Measurements from ENCODE around the gene SPANXC. TPM values are rescaled to one million over a fixed set of nuclear protein-coding genes. Genes with fewer than 3 reads are reported as not detected.

The SPANXC gene
- total and polyA plus RNA-seq, 2 of the 8 experiments (the other 6 are each of a cell fraction or from before 2014, with no cell fraction given), result not detected

DNA sequence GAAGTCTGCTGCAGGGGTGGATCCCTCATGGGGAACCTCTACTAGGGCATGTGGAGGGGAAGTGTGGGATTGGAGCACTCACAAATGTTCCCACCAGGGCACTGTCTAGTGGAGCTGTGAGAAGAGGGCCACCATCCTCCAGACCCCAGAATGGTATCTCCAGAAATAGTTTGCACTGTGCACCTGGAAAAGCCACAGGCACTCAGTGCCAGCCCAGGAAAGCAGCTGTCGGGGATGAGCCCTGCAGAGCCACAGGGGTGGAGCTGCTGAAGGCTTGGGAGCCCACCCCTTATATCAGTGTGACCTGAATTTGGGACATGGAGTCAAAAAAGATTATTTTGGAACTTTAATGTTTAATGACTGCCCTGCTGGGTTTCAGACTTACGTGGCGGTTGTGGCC is 40.4 kb downstream of the SPANXC start:
- no peaks in the 10 kb centered on the region for H3K27me3 ChIP-seq (replicated peaks in 1 of 4; ENCODE audit: control insufficient read depth in 3 of 4, extremely low read depth in 1 of 4, insufficient read depth in 3 of 4, low read length in 3 of 4)
- no peak overlapping the region for H3K9ac ChIP-seq (replicated peaks in 1 of 4; ENCODE audit: extremely low read depth in 1 of 4, low read depth in 3 of 4, low read length in 3 of 4)
- no peak overlapping the region for H3K4ac ChIP-seq (replicated peaks; ENCODE audit: insufficient read length, low read depth, low read length)
- no peaks in the 10 kb centered on the region for H3K9me3 ChIP-seq (ENCODE audit: insufficient read depth in 2 of 2, low read depth in 1 of 2, low read length in 1 of 2)
- H2BK20ac ChIP-seq (ENCODE audit: low read length), result no peak overlapping the region
- ChIA-PET CTCF (ENCODE audit: partially characterized antibody) (interaction anchor here (1.0 kb wide), 1 partner anchor 76 kb away, joined by 3 read pairs; no protein-coding TSS in a partner anchor), POLR2A (ENCODE audit: partially characterized antibody) (no interaction called here)
- 85% methylated on average over 3 of the region's 3 CpGs; no CpG with 5 or more reads in 1 of the 2 experiments for WGBS, 2 experiments (ENCODE audit: extremely low coverage in 1 of 2, insufficient coverage in 1 of 2, insufficient read length in 1 of 2, insufficient replicate concordance in 2 of 2, low coverage in 1 of 2, low lambda C conversion rate in 2 of 2, missing lambda C conversion rate in 1 of 2)
- H4K8ac ChIP-seq (ENCODE audit: extremely low read depth, insufficient read depth, low read length), result no peak overlapping the region
- H3K36me3 ChIP-seq (ENCODE audit: control insufficient read depth in 2 of 4, insufficient read depth in 4 of 4, low read length in 3 of 4), result no peaks in the 10 kb centered on the region
- H3K18ac ChIP-seq (ENCODE audit: extremely low read depth, low read length), result no peak overlapping the region
- no peak overlapping the region for H4K5ac ChIP-seq (ENCODE audit: insufficient read length, low read depth, low read length)
- no peaks in the 10 kb centered on the region for H3K23me2 ChIP-seq (ENCODE audit: low read depth, low read length)
- H3K14ac ChIP-seq (ENCODE audit: insufficient read length), result no peak overlapping the region
- no peak overlapping the region for H2AFZ ChIP-seq (ENCODE audit: low read length)
- no peak overlapping the region for H3K4me3 ChIP-seq (ENCODE audit: extremely low read depth in 1 of 4, insufficient read depth in 2 of 4, low read depth in 3 of 4, low read length in 4 of 4)
- no peak overlapping the region for H3K4me2 ChIP-seq (ENCODE audit: insufficient read depth in 1 of 2, low read depth in 2 of 2, low read length in 2 of 2)
- no peak overlapping the region for H2BK5ac ChIP-seq (ENCODE audit: low read depth, low read length)
- H3K4me1 ChIP-seq (replicated peaks in 1 of 4; ENCODE audit: control insufficient read depth in 3 of 4, insufficient read depth in 4 of 4, low read length in 3 of 4), result no peaks in the 10 kb centered on the region
- H3K79me2 ChIP-seq (ENCODE audit: control insufficient read depth in 1 of 2, insufficient read depth in 2 of 2, low read length in 2 of 2), result no peaks in the 10 kb centered on the region
- no peak overlapping the region for H2BK120ac ChIP-seq (replicated peaks; ENCODE audit: low read depth, low read length)
- no peak overlapping the region for H2AK5ac ChIP-seq (ENCODE audit: low read depth, low read length)
- TF ChIP-seq BRCA1 (IDR thresholded peaks at IDR 0.05; ENCODE audit: low read depth, low read length), result no peak
- no peak for TF ChIP-seq POLR2A (IDR thresholded peaks at IDR 0.05; ENCODE audit: control extremely low read depth in 1 of 2, low read depth in 2 of 2, low read length in 2 of 2)
- TF ChIP-seq, protein P1, sequence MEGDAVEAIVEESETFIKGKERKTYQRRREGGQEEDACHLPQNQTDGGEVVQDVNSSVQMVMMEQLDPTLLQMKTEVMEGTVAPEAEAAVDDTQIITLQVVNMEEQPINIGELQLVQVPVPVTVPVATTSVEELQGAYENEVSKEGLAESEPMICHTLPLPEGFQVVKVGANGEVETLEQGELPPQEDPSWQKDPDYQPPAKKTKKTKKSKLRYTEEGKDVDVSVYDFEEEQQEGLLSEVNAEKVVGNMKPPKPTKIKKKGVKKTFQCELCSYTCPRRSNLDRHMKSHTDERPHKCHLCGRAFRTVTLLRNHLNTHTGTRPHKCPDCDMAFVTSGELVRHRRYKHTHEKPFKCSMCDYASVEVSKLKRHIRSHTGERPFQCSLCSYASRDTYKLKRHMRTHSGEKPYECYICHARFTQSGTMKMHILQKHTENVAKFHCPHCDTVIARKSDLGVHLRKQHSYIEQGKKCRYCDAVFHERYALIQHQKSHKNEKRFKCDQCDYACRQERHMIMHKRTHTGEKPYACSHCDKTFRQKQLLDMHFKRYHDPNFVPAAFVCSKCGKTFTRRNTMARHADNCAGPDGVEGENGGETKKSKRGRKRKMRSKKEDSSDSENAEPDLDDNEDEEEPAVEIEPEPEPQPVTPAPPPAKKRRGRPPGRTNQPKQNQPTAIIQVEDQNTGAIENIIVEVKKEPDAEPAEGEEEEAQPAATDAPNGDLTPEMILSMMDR (IDR thresholded peaks at IDR 0.05; ENCODE audit: control extremely low read depth in 1 of 3, insufficient read depth in 1 of 3, low read depth in 1 of 3, low read length in 3 of 3), result no peak
- TF ChIP-seq ASH2L (IDR thresholded peaks at IDR 0.05; ENCODE audit: low read length), result no peak
- no peak for TF ChIP-seq TAF7 (optimal IDR thresholded peaks at IDR 0.05; ENCODE audit: borderline replicate concordance, low read depth, low read length)
- no peak for TF ChIP-seq JUND (IDR thresholded peaks at IDR 0.05; ENCODE audit: low read length)
- no peak for TF ChIP-seq CREB1 (IDR thresholded peaks at IDR 0.05)
- TF ChIP-seq SP2 (IDR thresholded peaks at IDR 0.05; ENCODE audit: low read length), result no peak
- no peak for TF ChIP-seq NRF1 (IDR thresholded peaks at IDR 0.05; ENCODE audit: low read depth, low read length)
- no peak for FAIRE-seq
- H3K27ac ChIP-seq (ENCODE audit: low read depth, low read length), result no peak overlapping the region
- DNase-seq (ENCODE audit: low read depth in 1 of 2, low spot score in 2 of 2), result no peak
- H4K91ac ChIP-seq (replicated peaks; ENCODE audit: insufficient read length, low read length), result no peak overlapping the region
- no peak overlapping the region for H2BK15ac ChIP-seq (ENCODE audit: low read length)
- no peak overlapping the region for H3K23ac ChIP-seq (ENCODE audit: insufficient read length)
- H4K20me1 ChIP-seq (replicated peaks in 1 of 2; ENCODE audit: control insufficient read depth in 1 of 2, insufficient read depth in 2 of 2, low read length in 2 of 2), result no peaks in the 10 kb centered on the region
- no peak overlapping the region for H2BK12ac ChIP-seq (ENCODE audit: low read depth, low read length)
- H3K79me1 ChIP-seq (ENCODE audit: low read depth, low read length), result no peaks in the 10 kb centered on the region
- no peak overlapping the region for H3K56ac ChIP-seq (replicated peaks; ENCODE audit: insufficient read length, low read depth, low read length)

Measured in H1 (cell line).